ENCODE measurements around the gene FAM177A1. TPM values are rescaled to one million over a fixed set of nuclear protein-coding genes. Genes with fewer than 3 reads are reported as not detected.

FAM177A1 gene
- total RNA-seq (25.4 and 30.1 TPM in 2 replicates), polyA plus RNA-seq (47.3 and 50.1 TPM in 2 replicates)

GRCh38 chr14:35046048-35046750 is at the start of gene FAM177A1:
Gene FAM177A1, plus strand, starts transcription at chr14:35046272. Its CDS starts 192 bp downstream, at chr14:35046464.
- no peaks in the 10 kb centered on the region for H3K9me3 ChIP-seq (ENCODE audit: low read depth)
- no peaks in the 10 kb centered on the region for H3K4me1 ChIP-seq (ENCODE audit: low read depth)
- H3K27me3 ChIP-seq, result no peaks in the 10 kb centered on the region
- TF ChIP-seq CTCF (IDR thresholded peaks at IDR 0.05; ENCODE audit: low read depth, low read length), result no peak
- H3K4me3 ChIP-seq, result peak within 1 kb of the TSS; percentile 68
- peak within 1 kb of the TSS; percentile 93 for H3K27ac ChIP-seq
- peak; percentile 98 to 99 for DNase-seq (ENCODE audit: low read depth in 1 of 2, low spot score in 1 of 2)
- no peaks in the 10 kb centered on the region for H3K36me3 ChIP-seq

- H3K4me1 ChIP-seq (ENCODE audit: low read depth), result no peaks in the 10 kb centered on the region
- peak in 1 of 2 donors; percentile 60 for DNase-seq (ENCODE audit: low read depth in 1 of 2, low spot score in 1 of 2)
- H3K4me3 ChIP-seq, result no peak overlapping the region
- no peaks in the 10 kb centered on the region for H3K27me3 ChIP-seq
- H3K36me3 ChIP-seq, result peaks cover 18% of the 10 kb centered on the region
- no peak for TF ChIP-seq CTCF (IDR thresholded peaks at IDR 0.05; ENCODE audit: low read depth, low read length)
- H3K9me3 ChIP-seq (ENCODE audit: low read depth), result no peaks in the 10 kb centered on the region
- no peak overlapping the region for H3K27ac ChIP-seq
Measured at GRCh38 chr14:34997762-34998161, 48.3 kb upstream of the FAM177A1 start.

GRCh38 chr14:34999500-34999899 is 46.6 kb upstream of the FAM177A1 start:
- H3K9me3 ChIP-seq (ENCODE audit: low read depth), result no peaks in the 10 kb centered on the region
- TF ChIP-seq CTCF (IDR thresholded peaks at IDR 0.05; ENCODE audit: low read depth, low read length), result no peak
- H3K36me3 ChIP-seq, result peaks cover 19% of the 10 kb centered on the region
- DNase-seq (ENCODE audit: low read depth in 1 of 2, low spot score in 1 of 2), result no peak
- no peak overlapping the region for H3K27ac ChIP-seq
- H3K4me1 ChIP-seq (ENCODE audit: low read depth), result no peaks in the 10 kb centered on the region
- H3K4me3 ChIP-seq, result no peak overlapping the region
- H3K27me3 ChIP-seq, result no peaks in the 10 kb centered on the region

- no peaks in the 10 kb centered on the region for H3K4me1 ChIP-seq (ENCODE audit: low read depth)
- H3K4me3 ChIP-seq, result no peak overlapping the region
- no peak for TF ChIP-seq CTCF (IDR thresholded peaks at IDR 0.05; ENCODE audit: low read depth, low read length)
- no peaks in the 10 kb centered on the region for H3K27me3 ChIP-seq
- no peaks in the 10 kb centered on the region for H3K9me3 ChIP-seq (ENCODE audit: low read depth)
- no peak for DNase-seq (ENCODE audit: low read depth in 1 of 2, low spot score in 1 of 2)
- no peak overlapping the region for H3K27ac ChIP-seq
- peaks cover 23% of the 10 kb centered on the region for H3K36me3 ChIP-seq
Measured at GRCh38 chr14:35001621-35002020, 44.5 kb upstream of the FAM177A1 start.

GRCh38 chr14:35004839-35005238 is 41.2 kb upstream of the FAM177A1 start:
- DNase-seq (ENCODE audit: low read depth in 1 of 2, low spot score in 1 of 2), result no peak
- H3K27me3 ChIP-seq, result no peaks in the 10 kb centered on the region
- H3K27ac ChIP-seq, result no peak overlapping the region
- no peak for TF ChIP-seq CTCF (IDR thresholded peaks at IDR 0.05; ENCODE audit: low read depth, low read length)
- no peak overlapping the region for H3K4me3 ChIP-seq
- no peaks in the 10 kb centered on the region for H3K9me3 ChIP-seq (ENCODE audit: low read depth)
- H3K36me3 ChIP-seq, result peaks cover 26% of the 10 kb centered on the region
- no peaks in the 10 kb centered on the region for H3K4me1 ChIP-seq (ENCODE audit: low read depth)
